ENCODE data around the gene ITIH3. TPM values are rescaled to one million over a fixed set of nuclear protein-coding genes. Genes with fewer than 3 reads are reported as not detected.
A peak's percentile ranks its signal among the peaks of the same experiment; 100 is the strongest.

ITIH3 gene, protein sequence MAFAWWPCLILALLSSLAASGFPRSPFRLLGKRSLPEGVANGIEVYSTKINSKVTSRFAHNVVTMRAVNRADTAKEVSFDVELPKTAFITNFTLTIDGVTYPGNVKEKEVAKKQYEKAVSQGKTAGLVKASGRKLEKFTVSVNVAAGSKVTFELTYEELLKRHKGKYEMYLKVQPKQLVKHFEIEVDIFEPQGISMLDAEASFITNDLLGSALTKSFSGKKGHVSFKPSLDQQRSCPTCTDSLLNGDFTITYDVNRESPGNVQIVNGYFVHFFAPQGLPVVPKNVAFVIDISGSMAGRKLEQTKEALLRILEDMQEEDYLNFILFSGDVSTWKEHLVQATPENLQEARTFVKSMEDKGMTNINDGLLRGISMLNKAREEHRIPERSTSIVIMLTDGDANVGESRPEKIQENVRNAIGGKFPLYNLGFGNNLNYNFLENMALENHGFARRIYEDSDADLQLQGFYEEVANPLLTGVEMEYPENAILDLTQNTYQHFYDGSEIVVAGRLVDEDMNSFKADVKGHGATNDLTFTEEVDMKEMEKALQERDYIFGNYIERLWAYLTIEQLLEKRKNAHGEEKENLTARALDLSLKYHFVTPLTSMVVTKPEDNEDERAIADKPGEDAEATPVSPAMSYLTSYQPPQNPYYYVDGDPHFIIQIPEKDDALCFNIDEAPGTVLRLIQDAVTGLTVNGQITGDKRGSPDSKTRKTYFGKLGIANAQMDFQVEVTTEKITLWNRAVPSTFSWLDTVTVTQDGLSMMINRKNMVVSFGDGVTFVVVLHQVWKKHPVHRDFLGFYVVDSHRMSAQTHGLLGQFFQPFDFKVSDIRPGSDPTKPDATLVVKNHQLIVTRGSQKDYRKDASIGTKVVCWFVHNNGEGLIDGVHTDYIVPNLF
- 1 to 10 TPM in 2 of 4 donors, under 1 TPM in 1, not detected in 1; 0.26 to 3.7 (median 1.3) TPM for total RNA-seq

DNA sequence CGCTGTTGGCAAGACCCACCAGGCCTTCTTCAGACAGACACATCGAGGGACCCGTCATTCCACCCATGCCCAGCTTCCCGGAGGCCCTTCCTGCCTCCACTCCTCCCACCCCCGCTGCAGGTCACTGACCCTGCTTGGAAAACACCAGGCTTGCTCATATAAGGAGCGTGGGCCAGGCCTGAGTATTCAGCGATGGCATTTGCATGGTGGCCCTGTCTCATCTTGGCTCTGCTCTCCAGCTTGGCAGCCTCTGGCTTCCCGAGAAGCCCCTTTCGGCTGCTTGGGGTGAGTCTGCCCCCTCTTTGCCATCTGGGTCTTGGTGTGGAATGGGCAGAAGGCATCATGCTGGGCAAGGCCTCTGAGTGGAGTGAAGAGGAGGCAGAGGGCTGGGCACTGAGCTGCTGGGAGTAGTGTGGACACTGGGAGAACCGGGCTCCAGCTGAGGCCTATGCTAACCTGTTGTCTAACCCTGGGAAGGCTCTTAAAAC lies at the start of gene ITIH3:
Gene ITIH3 (plus strand): TSS at position 185 of the 488 bp plus-strand sequence. CDS start 8 bp downstream, at position 193.
- TF ChIP-seq POLR2A (IDR thresholded peaks at IDR 0.05): no peak
- TF ChIP-seq, protein P1, sequence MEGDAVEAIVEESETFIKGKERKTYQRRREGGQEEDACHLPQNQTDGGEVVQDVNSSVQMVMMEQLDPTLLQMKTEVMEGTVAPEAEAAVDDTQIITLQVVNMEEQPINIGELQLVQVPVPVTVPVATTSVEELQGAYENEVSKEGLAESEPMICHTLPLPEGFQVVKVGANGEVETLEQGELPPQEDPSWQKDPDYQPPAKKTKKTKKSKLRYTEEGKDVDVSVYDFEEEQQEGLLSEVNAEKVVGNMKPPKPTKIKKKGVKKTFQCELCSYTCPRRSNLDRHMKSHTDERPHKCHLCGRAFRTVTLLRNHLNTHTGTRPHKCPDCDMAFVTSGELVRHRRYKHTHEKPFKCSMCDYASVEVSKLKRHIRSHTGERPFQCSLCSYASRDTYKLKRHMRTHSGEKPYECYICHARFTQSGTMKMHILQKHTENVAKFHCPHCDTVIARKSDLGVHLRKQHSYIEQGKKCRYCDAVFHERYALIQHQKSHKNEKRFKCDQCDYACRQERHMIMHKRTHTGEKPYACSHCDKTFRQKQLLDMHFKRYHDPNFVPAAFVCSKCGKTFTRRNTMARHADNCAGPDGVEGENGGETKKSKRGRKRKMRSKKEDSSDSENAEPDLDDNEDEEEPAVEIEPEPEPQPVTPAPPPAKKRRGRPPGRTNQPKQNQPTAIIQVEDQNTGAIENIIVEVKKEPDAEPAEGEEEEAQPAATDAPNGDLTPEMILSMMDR (IDR thresholded peaks at IDR 0.05): no peak
- H3K27me3 ChIP-seq: no peaks in the 10 kb centered on the region
- H3K27ac ChIP-seq: peak within 1 kb of the TSS in 1 of 4 donors; percentile 62
- DNase-seq: no peak
- 58 to 80% methylated on average over 2 to 5 of the region's 10 CpGs for WGBS, 2 donors
- intact Hi-C loops (cut with DNase I): no loop called here
- H3K9me3 ChIP-seq: no peaks in the 10 kb centered on the region
- peaks cover 0 to 6% (median 0%) of the 10 kb centered on the region in 3 donors for H3K4me1 ChIP-seq
- no peaks in the 10 kb centered on the region for H3K36me3 ChIP-seq
- H3K4me3 ChIP-seq: peak within 1 kb of the TSS in 1 of 4 donors; percentile 12

DNA sequence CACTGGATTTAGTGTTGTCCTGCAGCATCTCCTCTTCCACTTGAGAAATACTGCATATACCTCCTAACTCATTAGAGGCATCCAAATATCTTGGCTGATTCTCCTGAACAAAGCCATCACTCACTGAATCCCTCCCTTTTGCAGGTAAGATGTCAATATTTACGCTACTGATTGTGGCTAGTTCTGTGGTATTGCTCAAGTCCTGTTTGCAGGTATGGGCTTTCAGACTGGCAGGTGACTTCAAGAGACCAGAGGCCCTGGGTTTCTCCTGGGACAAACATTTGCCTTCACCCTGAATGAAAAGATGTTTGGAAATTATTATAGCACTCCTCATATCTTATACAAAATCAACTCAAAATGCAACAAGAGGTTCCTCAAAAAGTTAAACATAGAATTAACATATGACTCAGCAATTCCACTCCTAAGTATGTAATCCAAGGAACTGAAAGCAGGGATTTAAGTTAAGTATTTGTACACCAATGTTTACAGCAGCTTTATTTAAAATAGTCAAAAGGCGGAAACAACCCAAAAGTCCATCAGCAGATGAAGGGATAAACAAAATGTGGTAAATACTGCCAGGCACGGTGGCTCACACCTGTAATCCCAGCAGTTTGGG lies 42.4 kb upstream of the ITIH3 start:
- no peak overlapping the region for H3K27ac ChIP-seq
- peaks cover 4 to 98% (median 18%) of the 10 kb centered on the region in 3 donors for H3K36me3 ChIP-seq
- H3K4me1 ChIP-seq: no peaks in the 10 kb centered on the region
- H3K4me3 ChIP-seq: no peak overlapping the region
- no peak for TF ChIP-seq POLR2A (IDR thresholded peaks at IDR 0.05)
- TF ChIP-seq, protein P1 (IDR thresholded peaks at IDR 0.05): no peak
- intact Hi-C loops (cut with DNase I): no loop called here
- no peak for DNase-seq
- H3K27me3 ChIP-seq: no peaks in the 10 kb centered on the region
- 77 to 83% methylated on average over 3 of the region's 3 CpGs for WGBS, 2 donors
- H3K9me3 ChIP-seq: no peaks in the 10 kb centered on the region

DNA sequence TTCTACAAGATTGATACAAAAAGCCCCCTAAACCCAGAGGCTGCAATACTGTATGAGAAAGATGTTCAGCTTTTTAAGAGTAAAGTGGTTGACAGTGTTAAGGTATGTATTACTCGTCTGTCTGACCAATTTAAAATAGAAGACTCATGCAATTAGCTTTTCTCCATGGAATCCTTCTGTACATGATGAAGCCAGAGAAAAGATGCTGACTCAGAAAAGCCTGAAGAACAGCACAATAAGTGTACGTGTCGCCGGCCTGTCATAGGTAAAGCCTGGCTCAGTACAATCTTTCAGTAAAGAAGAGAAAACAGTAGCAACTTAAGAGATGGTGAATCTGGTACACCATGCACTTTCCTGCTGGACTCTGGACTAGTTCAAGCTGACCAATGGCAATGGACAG lies 40.2 kb upstream of the ITIH3 start:
- H3K9me3 ChIP-seq: no peaks in the 10 kb centered on the region
- H3K27me3 ChIP-seq: no peaks in the 10 kb centered on the region
- 76 to 83% methylated on average over 4 of the region's 4 CpGs for WGBS, 2 donors
- DNase-seq: no peak
- peaks cover 4 to 98% (median 14%) of the 10 kb centered on the region in 3 donors for H3K36me3 ChIP-seq
- H3K27ac ChIP-seq: no peak overlapping the region
- intact Hi-C loops (cut with DNase I): no loop called here
- no peaks in the 10 kb centered on the region for H3K4me1 ChIP-seq
- TF ChIP-seq, protein P1 (IDR thresholded peaks at IDR 0.05): no peak
- no peak for TF ChIP-seq POLR2A (IDR thresholded peaks at IDR 0.05)
- H3K4me3 ChIP-seq: no peak overlapping the region

DNA sequence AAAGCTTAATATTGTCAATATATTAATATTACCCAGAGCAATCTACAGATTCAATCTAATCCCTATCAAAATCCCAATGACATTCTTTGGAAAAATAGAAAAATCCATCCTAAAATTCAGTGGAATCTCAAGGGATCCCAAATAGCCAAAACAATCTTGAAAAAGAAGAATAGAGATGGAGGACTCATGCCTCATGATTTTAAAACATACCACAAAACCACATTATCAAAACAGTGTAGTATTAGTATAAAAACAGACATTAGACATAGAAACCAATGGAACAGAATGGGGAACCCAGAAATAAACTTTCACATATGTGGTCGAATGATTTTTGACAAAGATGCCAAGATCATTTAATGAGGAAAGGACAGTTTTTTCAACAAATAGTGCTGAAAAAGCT lies 38.5 kb upstream of the ITIH3 start:
- DNase-seq: no peak
- no peaks in the 10 kb centered on the region for H3K9me3 ChIP-seq
- no peaks in the 10 kb centered on the region for H3K27me3 ChIP-seq
- no peak overlapping the region for H3K4me3 ChIP-seq
- 88 to 100% methylated on average over 1 of the region's 1 CpG for WGBS, 2 donors
- intact Hi-C loops (cut with DNase I): no loop called here
- TF ChIP-seq, protein P1 (IDR thresholded peaks at IDR 0.05): no peak
- no peak for TF ChIP-seq POLR2A (IDR thresholded peaks at IDR 0.05)
- H3K27ac ChIP-seq: no peak overlapping the region
- no peaks in the 10 kb centered on the region for H3K4me1 ChIP-seq
- peaks cover under 1 to 98% (median 11%) of the 10 kb centered on the region in 3 donors for H3K36me3 ChIP-seq

Data from esophagus squamous epithelium (tissue), 5 donors.